ENCODE measurements around the gene ABLIM2. TPM values are rescaled to one million over a fixed set of nuclear protein-coding genes. Genes with fewer than 3 reads are reported as not detected.

ABLIM2 gene
- total and polyA plus RNA-seq, 2 experiments from 2014 or later = 1.5 to 4.3 TPM

DNA sequence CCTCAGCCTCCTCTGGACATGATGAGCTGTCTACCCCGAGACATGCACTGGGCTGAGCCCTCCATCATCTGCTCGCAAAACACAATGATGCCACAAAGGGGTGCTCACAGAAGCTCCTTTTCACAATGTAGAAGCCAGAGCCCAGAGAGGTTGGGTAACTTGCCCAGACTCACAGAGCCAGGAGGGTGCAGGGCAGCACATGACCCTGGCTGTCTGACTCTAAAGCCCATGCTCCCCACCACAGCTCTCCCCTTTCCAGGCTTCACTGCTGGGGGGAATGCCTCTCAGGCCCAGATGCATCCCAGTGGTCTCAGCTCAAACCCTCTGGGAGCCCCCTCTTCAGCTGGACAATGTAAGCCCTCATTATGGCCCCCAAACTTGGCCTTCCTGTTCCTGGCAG lies 120.5 kb downstream of the ABLIM2 start:
- no peak overlapping the region for H3K4me2 ChIP-seq
- TF ChIP-seq, protein P1, sequence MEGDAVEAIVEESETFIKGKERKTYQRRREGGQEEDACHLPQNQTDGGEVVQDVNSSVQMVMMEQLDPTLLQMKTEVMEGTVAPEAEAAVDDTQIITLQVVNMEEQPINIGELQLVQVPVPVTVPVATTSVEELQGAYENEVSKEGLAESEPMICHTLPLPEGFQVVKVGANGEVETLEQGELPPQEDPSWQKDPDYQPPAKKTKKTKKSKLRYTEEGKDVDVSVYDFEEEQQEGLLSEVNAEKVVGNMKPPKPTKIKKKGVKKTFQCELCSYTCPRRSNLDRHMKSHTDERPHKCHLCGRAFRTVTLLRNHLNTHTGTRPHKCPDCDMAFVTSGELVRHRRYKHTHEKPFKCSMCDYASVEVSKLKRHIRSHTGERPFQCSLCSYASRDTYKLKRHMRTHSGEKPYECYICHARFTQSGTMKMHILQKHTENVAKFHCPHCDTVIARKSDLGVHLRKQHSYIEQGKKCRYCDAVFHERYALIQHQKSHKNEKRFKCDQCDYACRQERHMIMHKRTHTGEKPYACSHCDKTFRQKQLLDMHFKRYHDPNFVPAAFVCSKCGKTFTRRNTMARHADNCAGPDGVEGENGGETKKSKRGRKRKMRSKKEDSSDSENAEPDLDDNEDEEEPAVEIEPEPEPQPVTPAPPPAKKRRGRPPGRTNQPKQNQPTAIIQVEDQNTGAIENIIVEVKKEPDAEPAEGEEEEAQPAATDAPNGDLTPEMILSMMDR (conservative IDR thresholded peaks at IDR 0.05; ENCODE audit: low read depth in 2 of 2) = 0 out of 4 replicates have a peak, but pooled peaks of 1 of the 2 experiments have one; percentile 8
- TF ChIP-seq, protein P2, sequence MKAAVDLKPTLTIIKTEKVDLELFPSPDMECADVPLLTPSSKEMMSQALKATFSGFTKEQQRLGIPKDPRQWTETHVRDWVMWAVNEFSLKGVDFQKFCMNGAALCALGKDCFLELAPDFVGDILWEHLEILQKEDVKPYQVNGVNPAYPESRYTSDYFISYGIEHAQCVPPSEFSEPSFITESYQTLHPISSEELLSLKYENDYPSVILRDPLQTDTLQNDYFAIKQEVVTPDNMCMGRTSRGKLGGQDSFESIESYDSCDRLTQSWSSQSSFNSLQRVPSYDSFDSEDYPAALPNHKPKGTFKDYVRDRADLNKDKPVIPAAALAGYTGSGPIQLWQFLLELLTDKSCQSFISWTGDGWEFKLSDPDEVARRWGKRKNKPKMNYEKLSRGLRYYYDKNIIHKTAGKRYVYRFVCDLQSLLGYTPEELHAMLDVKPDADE (IDR thresholded peaks at IDR 0.05) = no peak
- H3K79me2 ChIP-seq (replicated peaks; ENCODE audit: insufficient read depth) = no peaks in the 10 kb centered on the region
- H3F3A ChIP-seq (replicated peaks; ENCODE audit: low read depth) = no peaks in the 10 kb centered on the region
- no peak overlapping the region for H3K27ac Mint-ChIP-seq
- no peak overlapping the region for H3K4me3 Mint-ChIP-seq
- H2AFZ ChIP-seq = no peak overlapping the region
- H3K27me3 ChIP-seq (ENCODE audit: insufficient read depth) = no peaks in the 10 kb centered on the region
- H3K4me1 ChIP-seq (ENCODE audit: insufficient read depth) = no peaks in the 10 kb centered on the region
- no peaks in the 10 kb centered on the region for H3K9me3 Mint-ChIP-seq
- no peak for ATAC-seq
- H3K36me3 ChIP-seq (ENCODE audit: insufficient read depth) = no peaks in the 10 kb centered on the region
- H3K27ac ChIP-seq (ENCODE audit: low read depth) = no peak overlapping the region
- H4K20me1 ChIP-seq (replicated peaks; ENCODE audit: insufficient read depth) = no peaks in the 10 kb centered on the region; the same call in 1 of the 2 replicates
- H3K27me3 Mint-ChIP-seq (ENCODE audit: insufficient read depth, low read depth, poor library complexity) = peaks cover 4% of the 10 kb centered on the region
- peaks cover 13% of the 10 kb centered on the region for H3K4me1 Mint-ChIP-seq
- no peaks in the 10 kb centered on the region for H3K9me2 ChIP-seq (ENCODE audit: insufficient read depth)
- no peaks in the 10 kb centered on the region for H3K36me3 Mint-ChIP-seq (ENCODE audit: low read depth)
- no peak for DNase-seq (ENCODE audit: low spot score)
- no peak overlapping the region for H3K4me3 ChIP-seq

DNA sequence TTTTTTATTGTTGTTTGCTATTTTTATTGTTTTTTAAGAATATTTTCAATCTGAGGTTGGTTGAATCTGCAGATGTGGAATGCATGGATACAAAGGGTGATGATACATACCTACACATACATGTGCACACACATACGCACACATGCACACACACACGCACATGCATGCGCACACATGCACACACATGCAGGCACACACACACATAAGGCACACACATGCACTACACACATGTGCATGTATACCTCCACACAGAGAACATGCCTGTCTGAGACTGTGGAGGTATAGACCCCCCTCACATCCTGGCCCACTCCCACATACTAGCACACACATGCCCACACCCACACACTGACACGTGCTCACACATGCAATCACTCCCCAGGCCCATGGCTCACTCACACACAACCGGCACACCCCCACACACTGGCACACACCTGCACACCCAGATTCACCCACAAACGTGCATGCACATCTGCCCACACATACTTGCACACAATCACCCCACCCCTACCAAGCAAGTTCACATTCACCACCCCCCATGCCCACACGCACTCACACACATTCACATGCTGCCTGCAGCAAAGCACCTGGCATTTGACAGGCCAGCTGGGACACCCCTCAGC lies 121.4 kb downstream of the ABLIM2 start:
- Histone ChIP-seq H2AFZ (no peak overlapping the region), H3K4me3 (no peak overlapping the region), H3K27ac (ENCODE audit: low read depth) (no peak overlapping the region), H3K36me3 (ENCODE audit: insufficient read depth) (no peaks in the 10 kb centered on the region), H3K4me1 (ENCODE audit: insufficient read depth) (no peaks in the 10 kb centered on the region), H3K4me2 (no peak overlapping the region), H3F3A (replicated peaks; ENCODE audit: low read depth) (no peaks in the 10 kb centered on the region), H4K20me1 (replicated peaks; ENCODE audit: insufficient read depth) (no peaks in the 10 kb centered on the region; the same call in 1 of the 2 replicates), H3K9me2 (ENCODE audit: insufficient read depth) (no peaks in the 10 kb centered on the region), H3K79me2 (replicated peaks; ENCODE audit: insufficient read depth) (no peaks in the 10 kb centered on the region), H3K27me3 (ENCODE audit: insufficient read depth) (no peaks in the 10 kb centered on the region)
- Mint-ChIP-seq H3K4me1 (peaks cover 13% of the 10 kb centered on the region), H3K4me3 (no peak overlapping the region), H3K27me3 (ENCODE audit: insufficient read depth, low read depth, poor library complexity) (peaks cover 4% of the 10 kb centered on the region), H3K36me3 (ENCODE audit: low read depth) (no peaks in the 10 kb centered on the region), H3K27ac (no peak overlapping the region), H3K9me3 (no peaks in the 10 kb centered on the region)
- DNase-seq (ENCODE audit: low spot score) (no peak), ATAC-seq (no peak)
- TF ChIP-seq, protein P3, sequence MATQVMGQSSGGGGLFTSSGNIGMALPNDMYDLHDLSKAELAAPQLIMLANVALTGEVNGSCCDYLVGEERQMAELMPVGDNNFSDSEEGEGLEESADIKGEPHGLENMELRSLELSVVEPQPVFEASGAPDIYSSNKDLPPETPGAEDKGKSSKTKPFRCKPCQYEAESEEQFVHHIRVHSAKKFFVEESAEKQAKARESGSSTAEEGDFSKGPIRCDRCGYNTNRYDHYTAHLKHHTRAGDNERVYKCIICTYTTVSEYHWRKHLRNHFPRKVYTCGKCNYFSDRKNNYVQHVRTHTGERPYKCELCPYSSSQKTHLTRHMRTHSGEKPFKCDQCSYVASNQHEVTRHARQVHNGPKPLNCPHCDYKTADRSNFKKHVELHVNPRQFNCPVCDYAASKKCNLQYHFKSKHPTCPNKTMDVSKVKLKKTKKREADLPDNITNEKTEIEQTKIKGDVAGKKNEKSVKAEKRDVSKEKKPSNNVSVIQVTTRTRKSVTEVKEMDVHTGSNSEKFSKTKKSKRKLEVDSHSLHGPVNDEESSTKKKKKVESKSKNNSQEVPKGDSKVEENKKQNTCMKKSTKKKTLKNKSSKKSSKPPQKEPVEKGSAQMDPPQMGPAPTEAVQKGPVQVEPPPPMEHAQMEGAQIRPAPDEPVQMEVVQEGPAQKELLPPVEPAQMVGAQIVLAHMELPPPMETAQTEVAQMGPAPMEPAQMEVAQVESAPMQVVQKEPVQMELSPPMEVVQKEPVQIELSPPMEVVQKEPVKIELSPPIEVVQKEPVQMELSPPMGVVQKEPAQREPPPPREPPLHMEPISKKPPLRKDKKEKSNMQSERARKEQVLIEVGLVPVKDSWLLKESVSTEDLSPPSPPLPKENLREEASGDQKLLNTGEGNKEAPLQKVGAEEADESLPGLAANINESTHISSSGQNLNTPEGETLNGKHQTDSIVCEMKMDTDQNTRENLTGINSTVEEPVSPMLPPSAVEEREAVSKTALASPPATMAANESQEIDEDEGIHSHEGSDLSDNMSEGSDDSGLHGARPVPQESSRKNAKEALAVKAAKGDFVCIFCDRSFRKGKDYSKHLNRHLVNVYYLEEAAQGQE (IDR thresholded peaks at IDR 0.05; ENCODE audit: unreplicated experiment) = no peak
- TF ChIP-seq EZH2phosphoT487 (IDR thresholded peaks at IDR 0.05; ENCODE audit: unreplicated experiment) (no peak), ZNF331 (CRISPR knock-in tag; IDR thresholded peaks at IDR 0.05; ENCODE audit: low read depth) (no peak), ZNF114 (CRISPR knock-in tag; IDR thresholded peaks at IDR 0.05) (no peak), NANOG (IDR thresholded peaks at IDR 0.05; ENCODE audit: borderline replicate concordance) (no peak), POLR2AphosphoS5 (IDR thresholded peaks at IDR 0.05; ENCODE audit: low read depth) (no peak), EZH2 (IDR thresholded peaks at IDR 0.05; ENCODE audit: low read depth, unreplicated experiment) (no peak), CREB1 (CRISPR knock-in tag; IDR thresholded peaks at IDR 0.05; ENCODE audit: low read depth) (no peak), STAT1 (IDR thresholded peaks at IDR 0.05; ENCODE audit: unreplicated experiment) (no peak), JUNB (IDR thresholded peaks at IDR 0.05; ENCODE audit: unreplicated experiment) (no peak)
- TF ChIP-seq, protein P1 (conservative IDR thresholded peaks at IDR 0.05; ENCODE audit: low read depth in 2 of 2) = no peak
- TF ChIP-seq, protein P2 (IDR thresholded peaks at IDR 0.05) = no peak
